ENCODE data around the gene NSMCE1. TPM values are rescaled to one million over a fixed set of nuclear protein-coding genes. Genes with fewer than 3 reads are reported as not detected.
A peak's percentile ranks its signal among the peaks of the same experiment; 100 is the strongest.

Gene NSMCE1
- total RNA-seq, 1 donor from 2014 or later = 6.8 TPM

- intact Hi-C loops (cut with DNase I) = no loop called here
- no peaks in the 10 kb centered on the region for H3K9me3 ChIP-seq
- TF ChIP-seq, protein P1, sequence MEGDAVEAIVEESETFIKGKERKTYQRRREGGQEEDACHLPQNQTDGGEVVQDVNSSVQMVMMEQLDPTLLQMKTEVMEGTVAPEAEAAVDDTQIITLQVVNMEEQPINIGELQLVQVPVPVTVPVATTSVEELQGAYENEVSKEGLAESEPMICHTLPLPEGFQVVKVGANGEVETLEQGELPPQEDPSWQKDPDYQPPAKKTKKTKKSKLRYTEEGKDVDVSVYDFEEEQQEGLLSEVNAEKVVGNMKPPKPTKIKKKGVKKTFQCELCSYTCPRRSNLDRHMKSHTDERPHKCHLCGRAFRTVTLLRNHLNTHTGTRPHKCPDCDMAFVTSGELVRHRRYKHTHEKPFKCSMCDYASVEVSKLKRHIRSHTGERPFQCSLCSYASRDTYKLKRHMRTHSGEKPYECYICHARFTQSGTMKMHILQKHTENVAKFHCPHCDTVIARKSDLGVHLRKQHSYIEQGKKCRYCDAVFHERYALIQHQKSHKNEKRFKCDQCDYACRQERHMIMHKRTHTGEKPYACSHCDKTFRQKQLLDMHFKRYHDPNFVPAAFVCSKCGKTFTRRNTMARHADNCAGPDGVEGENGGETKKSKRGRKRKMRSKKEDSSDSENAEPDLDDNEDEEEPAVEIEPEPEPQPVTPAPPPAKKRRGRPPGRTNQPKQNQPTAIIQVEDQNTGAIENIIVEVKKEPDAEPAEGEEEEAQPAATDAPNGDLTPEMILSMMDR (IDR thresholded peaks at IDR 0.05) = no peak
Observed at GRCh38 chr16:27218756-27219155, 49.8 kb downstream of the NSMCE1 start.

GRCh38 chr16:27217256-27217655, 51.3 kb downstream of the NSMCE1 start:
- Histone ChIP-seq H3K9me3 (no peaks in the 10 kb centered on the region), H3K4me3 (peak overlapping the region in 1 of 2 donors; percentile 37), H3K4me1 (no peaks in the 10 kb centered on the region), H3K36me3 (peaks cover 2 to 5% of the 10 kb centered on the region in 2 donors), H3K27me3 (no peaks in the 10 kb centered on the region), H3K27ac (peak overlapping the region; percentile 12 to 49)
- intact Hi-C loops (cut with DNase I) = no loop called here
- DNase-seq (ENCODE audit: low spot score in 2 of 2) = no peak
- TF ChIP-seq, protein P1 (IDR thresholded peaks at IDR 0.05) = no peak

More at GRCh38 chr16:27218756-27219155, 49.8 kb downstream of the NSMCE1 start:
- Histone ChIP-seq H3K4me3 (no peak overlapping the region), H3K27me3 (no peaks in the 10 kb centered on the region), H3K4me1 (peaks cover 0 to 4% of the 10 kb centered on the region in 2 donors), H3K27ac (no peak overlapping the region), H3K36me3 (peaks cover 5 to 8% of the 10 kb centered on the region in 2 donors)
- no peak for DNase-seq (ENCODE audit: low spot score in 2 of 2)

DNA sequence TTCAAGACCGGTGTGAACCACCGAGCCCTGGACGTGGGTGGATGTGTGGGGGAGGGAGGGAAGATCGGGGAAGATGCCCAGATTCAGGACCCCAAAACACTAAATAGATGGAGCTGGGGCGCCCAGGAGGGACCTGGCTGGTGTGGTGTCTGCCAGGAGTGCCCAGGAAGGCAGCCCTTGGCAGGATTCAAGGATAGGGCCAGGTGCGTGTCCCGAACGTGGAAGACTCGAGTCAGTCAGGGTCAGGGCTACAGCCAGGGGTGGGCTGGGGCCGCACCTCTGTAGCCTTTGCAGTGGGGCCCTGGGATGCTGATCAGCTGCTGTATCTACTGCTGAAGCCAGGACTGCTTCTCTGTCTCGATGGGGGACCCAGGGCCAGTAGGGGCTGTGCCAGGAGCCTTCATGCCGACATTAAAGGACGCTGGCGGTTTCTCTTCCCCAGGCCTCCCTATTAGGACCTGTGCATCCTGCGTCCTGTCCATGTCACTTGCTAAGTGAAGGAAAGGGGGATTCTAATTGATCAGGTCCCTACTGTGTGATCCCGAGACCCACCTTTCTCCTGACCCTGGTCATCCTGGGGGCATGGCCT, 52.2 kb downstream of the NSMCE1 start:
- peaks cover 5 to 8% of the 10 kb centered on the region in 2 donors for H3K36me3 ChIP-seq
- H3K27ac ChIP-seq = peak overlapping the region; percentile 49 to 61
- intact Hi-C loops (cut with DNase I) = no loop called here
- TF ChIP-seq, protein P1 (IDR thresholded peaks at IDR 0.05) = no peak
- H3K4me3 ChIP-seq = no peak overlapping the region
- no peaks in the 10 kb centered on the region for H3K27me3 ChIP-seq
- no peaks in the 10 kb centered on the region for H3K9me3 ChIP-seq
- no peaks in the 10 kb centered on the region for H3K4me1 ChIP-seq
- no peak for DNase-seq (ENCODE audit: low spot score in 2 of 2)

- no peak overlapping the region for H3K4me3 ChIP-seq
- no peak overlapping the region for H3K27ac ChIP-seq
- H3K9me3 ChIP-seq = no peaks in the 10 kb centered on the region
- intact Hi-C loops (cut with DNase I) = no loop called here
- peaks cover 12 to 16% of the 10 kb centered on the region in 2 donors for H3K36me3 ChIP-seq
- no peaks in the 10 kb centered on the region for H3K4me1 ChIP-seq
- no peaks in the 10 kb centered on the region for H3K27me3 ChIP-seq
- DNase-seq (ENCODE audit: low spot score in 2 of 2) = no peak
- TF ChIP-seq, protein P1 (IDR thresholded peaks at IDR 0.05) = no peak
Observed at GRCh38 chr16:27215660-27216059, 52.9 kb downstream of the NSMCE1 start.

GRCh38 chr16:27214084-27214961, 54.2 kb downstream of the NSMCE1 start:
- Histone ChIP-seq H3K4me1 (no peaks in the 10 kb centered on the region), H3K27ac (no peak overlapping the region), H3K36me3 (peaks cover 20 to 23% of the 10 kb centered on the region in 2 donors), H3K9me3 (no peaks in the 10 kb centered on the region), H3K27me3 (no peaks in the 10 kb centered on the region), H3K4me3 (no peak overlapping the region)
- TF ChIP-seq, protein P1 (IDR thresholded peaks at IDR 0.05) = no peak
- intact Hi-C loops (cut with DNase I) = no loop called here
- no peak for DNase-seq (ENCODE audit: low spot score in 2 of 2)

Data from ascending aorta (tissue), 2 donors.